Upper lobe of left lung (tissue), 4 donors: ENCODE measurements around the gene FOXO6.

Source experiments
- CTCF ChIP-seq, 6 experiments: fragments of 450-650 bp in 4 of 6; fragments of 200-600 bp in 2 of 6; sonication (generic) in 2 of 6; IDR thresholded peaks; one replicate each; pipeline ENCODE4 v1.5.1; 2016 to 2019; ENCODE audit warnings: antibody characterized with exemption in 6 of 6
- EP300 ChIP-seq, 4 donors: sonication (generic); formaldehyde crosslinking; IDR thresholded peaks; one replicate each; pipeline ENCODE4 v1.5.1; 2017; ENCODE audit warnings: antibody characterized with exemption in 4 of 4, control low read depth in 2 of 4
- POLR2A ChIP-seq, 4 donors: fragments of 450-650 bp; IDR thresholded peaks; one replicate each; pipeline ENCODE4 v1.5.1; 2016 to 2017; ENCODE audit warnings: antibody characterized with exemption in 4 of 4, mild to moderate bottlenecking in 2 of 4

GRCh38 chr1:41355761-41356160 lies 5.5 kb upstream of the FOXO6 start:
- TF ChIP-seq CTCF (IDR thresholded peaks at IDR 0.05) (no peak), EP300 (IDR thresholded peaks at IDR 0.05) (no peak), POLR2A (IDR thresholded peaks at IDR 0.05) (no peak)
